Nasal cavity respiratory epithelium epithelial cell of viscerocranial mucosa (primary cell): ENCODE results near the gene ZNF777. TPM values are rescaled to one million over a fixed set of nuclear protein-coding genes. Genes with fewer than 3 reads are reported as not detected.

Source experiments
- total RNA-seq: library from RNA; depleted of rRNA; stranded (reverse); fragments of >200 nt; gene quantifications from 2 replicates; pipeline ENCODE4 v1.2.3, GENCODE V29; 2014

The ZNF777 gene
- 7.2 and 17.4 TPM in 2 replicates for total RNA-seq

GRCh38 chr7:149460493-149461277 is at the start of gene ZNF777:
Gene ZNF777 (minus strand): TSS chr7:149461062. CDS start chr7:149456022, 5,040 bp downstream.

GRCh38 chr7:149497467-149498261 is 36.8 kb upstream of the ZNF777 start, which contains the start of gene ZNF746:
Gene ZNF746 (minus strand): TSS chr7:149497809. CDS start chr7:149497536, 273 bp downstream.

Other genes starting within 250 kb of the ZNF777 start
- 6.5 and 9.0 TPM in 2 replicates for gene ZNF212, start 221.4 kb downstream of the ZNF777 start, total RNA-seq
- 9.9 and 14.5 TPM in 2 replicates for gene ZNF783, start 198.9 kb downstream of the ZNF777 start, total RNA-seq
- 21.2 and 27.1 TPM in 2 replicates for gene ZNF746, start 36.7 kb upstream of the ZNF777 start, total RNA-seq